ENCODE data around the gene CBARP.
"Not testable (repeated sequence)": the region's sequence is repeated elsewhere in the genome, so short reads cannot be mapped to it uniquely, and the experiment has no call there.

The CBARP gene

DNA sequence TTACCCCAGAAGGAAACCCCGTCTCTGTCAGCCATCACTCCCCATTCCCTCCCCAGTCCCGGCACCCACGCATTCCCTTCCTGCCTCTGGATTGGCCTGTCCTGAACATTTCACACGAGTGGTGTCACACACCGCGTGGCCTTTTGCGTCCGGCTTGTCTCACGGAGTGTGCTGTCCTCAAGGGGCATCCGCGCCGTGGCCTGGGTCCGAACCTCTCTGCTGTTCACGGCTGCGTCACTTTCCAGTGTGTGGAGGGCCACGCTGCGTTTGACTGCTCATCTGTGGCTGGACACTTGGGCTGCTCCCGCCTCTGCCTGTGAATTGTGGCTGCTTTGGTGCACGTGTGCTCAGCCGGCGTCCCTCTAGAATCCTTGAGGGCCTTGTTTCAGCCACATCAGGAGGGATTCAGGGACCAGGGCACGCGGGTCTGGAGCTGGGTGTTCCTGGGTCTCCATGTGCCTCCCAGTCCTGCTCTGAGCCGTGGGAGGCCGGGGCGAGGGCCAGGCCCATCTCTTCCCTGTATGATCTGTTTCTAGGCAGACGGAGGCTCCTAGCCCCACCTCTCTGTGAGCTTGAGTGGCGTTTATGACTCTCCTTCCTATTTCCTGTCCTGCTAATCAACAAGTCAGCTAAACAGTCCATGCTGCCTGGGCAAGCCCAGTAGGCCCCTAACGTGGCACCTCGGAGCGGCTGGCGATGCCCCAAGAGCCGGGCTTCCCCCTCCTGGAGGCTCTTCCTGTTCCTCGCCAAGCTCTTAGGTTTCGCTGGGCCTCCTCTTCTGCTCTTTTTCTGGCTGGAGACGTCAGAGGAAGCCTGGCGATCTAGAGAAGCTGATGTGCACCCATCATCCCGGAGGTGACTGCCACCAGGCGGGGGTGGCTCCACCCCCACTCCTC, 24.2 kb downstream of the CBARP start:
- no peak for DNase-seq (ENCODE audit: low spot score)

DNA sequence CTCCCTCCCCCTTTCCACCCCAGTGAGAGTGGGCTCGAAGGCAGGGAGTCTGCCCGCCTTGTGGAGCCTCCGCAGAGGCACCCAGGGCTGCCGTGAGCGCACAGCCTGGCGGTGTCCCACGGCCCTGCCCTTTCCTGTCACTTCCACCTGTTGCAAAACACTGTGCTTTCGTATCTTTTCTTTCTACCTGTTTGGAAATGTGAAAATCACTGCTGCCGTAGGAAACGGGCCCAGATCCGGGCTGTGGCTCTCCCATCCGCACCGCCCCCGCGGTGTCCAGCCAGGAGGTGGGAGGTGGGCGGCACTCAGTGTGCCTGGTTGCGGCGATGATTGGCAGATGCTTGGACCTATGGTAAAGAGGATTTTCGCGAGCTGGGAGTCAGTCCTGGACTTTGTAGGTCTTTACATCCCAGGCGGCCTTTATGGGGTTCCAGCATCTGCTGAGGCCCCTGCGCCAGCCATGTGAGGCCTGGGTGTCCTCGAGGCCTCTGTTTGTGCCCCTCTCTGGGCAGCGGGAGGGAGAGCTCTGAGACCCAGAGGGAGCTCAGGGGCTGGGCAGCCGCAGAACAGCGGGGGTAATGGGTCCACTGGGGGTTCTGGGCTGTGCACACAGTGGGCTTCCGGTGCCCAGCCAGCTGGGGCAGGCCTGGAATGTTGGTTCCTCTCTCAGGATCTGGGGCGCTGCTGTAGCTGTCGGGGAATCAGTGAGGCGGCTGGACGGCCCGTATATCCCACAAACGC, 26.1 kb downstream of the CBARP start:
- no peak for DNase-seq (ENCODE audit: low spot score)

- peak; percentile 11 for DNase-seq (ENCODE audit: low spot score)
Observed at GRCh38 chr19:1210227-1210538, 27.6 kb downstream of the CBARP start.

- DNase-seq (ENCODE audit: low spot score): not testable (repeated sequence)
Observed at GRCh38 chr19:1208830-1209229, 29.0 kb downstream of the CBARP start.

- no peak for DNase-seq (ENCODE audit: low spot score)
Observed at GRCh38 chr19:1206864-1207450, 30.8 kb downstream of the CBARP start.

DNA sequence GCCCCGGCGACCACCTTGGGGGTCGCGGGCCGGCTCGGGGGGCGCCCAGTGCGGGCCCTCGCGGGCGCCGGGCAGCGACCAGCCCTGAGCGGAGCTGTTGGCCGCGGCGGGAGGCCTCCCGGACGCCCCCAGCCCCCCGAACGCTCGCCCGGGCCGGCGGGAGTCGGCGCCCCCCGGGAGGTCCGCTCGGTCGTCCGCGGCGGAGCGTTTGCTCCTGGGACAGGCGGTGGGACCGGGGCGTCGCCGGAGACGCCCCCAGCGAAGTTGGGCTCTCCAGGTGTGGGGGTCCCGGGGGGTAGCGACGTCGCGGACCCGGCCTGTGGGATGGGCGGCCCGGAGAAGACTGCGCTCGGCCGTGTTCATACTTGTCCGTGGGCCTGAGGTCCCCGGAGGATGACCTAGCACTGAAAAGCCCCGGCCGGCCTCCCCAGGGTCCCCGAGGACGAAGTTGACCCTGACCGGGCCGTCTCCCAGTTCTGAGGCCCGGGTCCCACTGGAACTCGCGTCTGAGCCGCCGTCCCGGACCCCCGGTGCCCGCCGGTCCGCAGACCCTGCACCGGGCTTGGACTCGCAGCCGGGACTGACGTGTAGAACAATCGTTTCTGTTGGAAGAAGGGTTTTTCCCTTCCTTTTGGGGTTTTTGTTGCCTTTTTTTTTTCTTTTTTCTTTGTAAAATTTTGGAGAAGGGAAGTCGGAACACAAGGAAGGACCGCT, 31.5 kb downstream of the CBARP start:
- no peak for DNase-seq (ENCODE audit: low spot score)

DNA sequence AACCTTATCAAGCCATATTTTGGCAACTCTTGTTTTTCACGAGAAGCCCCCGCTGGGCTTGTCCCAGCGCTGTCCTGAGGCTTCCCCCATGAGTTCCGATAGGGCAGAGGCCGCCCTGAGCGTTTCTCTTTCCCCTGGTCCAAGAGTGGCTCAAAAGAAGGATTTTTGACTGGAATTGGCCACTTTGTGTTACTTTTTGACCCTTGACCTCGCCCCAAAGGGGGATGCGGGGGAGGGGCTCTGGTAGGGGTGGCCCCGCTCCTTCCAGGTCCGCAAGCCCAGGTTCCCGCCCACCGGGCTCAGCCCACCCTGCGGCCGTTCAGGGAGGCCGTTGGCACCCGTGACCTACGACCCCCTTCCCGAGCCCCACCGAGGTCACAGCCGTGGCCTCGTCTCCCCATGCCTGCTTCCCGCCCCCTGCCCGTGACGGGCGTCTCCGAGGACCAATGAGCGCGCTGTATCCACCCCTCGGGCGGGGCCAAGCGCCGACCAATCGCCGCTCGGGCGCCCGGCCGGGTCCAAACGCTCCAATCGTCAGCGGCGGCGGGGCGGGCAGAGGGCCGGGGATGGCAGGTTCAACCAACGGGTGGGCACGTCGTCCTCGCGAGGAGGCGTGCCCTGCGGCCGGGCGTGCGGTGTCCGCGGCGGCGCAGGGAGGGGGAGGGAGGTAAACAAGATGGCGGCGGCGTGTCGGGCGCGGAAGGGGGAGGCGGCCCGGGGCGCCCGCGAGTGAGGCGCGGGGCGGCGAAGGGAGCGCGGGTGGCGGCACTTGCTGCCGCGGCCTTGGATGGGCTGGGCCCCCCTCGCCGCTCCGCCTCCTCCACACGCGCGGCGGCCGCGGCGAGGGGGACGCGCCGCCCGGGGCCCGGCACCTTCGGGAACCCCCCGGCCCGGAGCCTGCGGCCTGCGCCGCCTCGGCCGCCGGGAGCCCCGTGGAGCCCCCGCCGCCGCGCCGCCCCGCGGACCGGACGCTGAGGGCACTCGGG, 32.4 kb downstream of the CBARP start, which contains the start of gene STK11:
TSS of gene STK11 (plus strand) at position 665 of the 986 bp plus-strand sequence. CDS start 1,136 bp downstream, outside the sequence.
- DNase-seq (ENCODE audit: low spot score): peak; percentile 97

GRCh38 chr19:1200614-1201013, 37.2 kb downstream of the CBARP start:
- DNase-seq (ENCODE audit: low spot score): not testable (repeated sequence)

DNA sequence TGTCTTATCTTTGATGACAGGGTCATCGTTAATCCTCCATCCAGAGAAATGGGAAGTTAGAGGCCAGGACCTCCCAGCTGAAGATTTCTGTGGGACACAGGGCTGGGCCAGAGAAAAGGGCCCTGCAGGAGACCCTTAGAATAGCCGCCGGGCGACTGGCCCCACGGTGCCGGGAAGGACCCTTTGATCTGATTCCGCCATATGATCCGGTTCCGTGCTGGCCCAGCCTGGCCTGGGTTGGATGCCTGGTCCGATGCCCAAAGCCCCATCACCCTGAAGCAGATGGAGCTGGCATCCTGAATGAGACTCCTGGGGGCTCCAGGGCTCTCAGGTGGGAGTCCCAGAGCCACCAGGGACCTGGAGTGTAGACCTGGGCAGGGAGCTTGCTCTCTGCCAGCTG, 38.3 kb downstream of the CBARP start:
- DNase-seq (ENCODE audit: low spot score): no peak

DNA sequence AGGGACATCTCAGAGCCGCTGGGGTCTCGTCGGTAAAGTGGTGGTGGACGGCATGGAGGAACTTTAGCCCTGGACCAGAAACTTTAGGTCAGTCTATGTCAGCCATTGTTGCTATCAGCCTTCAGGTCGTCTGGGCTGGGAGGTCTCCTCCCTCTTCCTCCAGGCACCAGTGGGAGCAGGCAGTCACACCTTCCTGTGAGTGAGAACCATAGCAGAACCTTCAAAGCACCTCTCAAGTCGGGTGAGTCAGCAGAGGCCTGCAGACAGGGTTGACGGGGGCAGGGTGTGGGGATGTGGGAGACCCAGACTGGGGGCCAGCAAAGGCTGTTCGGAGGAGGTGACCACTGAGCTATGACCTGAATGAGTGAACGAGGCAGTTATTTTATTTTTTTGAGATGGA, 48.4 kb downstream of the CBARP start:
- DNase-seq (ENCODE audit: low spot score): no peak

DNA sequence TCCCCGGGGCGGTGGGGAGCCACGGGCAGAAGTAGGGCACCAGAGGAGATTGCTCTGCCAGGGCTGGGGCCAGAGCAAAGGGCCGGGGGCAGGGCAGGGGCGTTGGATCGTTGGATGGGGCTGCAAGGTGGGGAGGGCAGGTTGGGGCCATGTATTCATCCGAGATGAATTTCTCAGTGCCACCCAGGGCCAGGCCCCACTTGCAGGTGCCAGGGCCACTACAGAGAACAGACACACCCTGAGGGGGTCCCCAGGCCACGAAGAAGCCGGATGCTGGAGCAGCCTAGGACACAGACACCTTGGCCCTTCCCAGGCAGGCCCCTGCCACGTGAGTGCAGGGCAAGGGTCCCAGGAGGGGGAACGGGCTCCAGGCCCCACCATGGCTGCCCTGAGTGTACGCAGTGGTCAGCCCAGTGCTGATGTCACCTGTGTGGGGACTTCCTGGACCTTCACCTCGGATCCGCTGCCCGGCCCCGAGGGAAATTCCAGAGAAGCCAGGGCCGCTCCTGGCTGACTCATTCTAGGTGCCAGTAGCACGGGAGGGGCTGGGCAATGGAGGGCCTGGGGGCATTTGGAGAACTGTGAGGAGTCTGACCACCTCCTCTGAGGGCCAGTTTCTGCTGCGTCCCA, 54.1 kb downstream of the CBARP start:
- DNase-seq (ENCODE audit: low spot score): no peak

DNA sequence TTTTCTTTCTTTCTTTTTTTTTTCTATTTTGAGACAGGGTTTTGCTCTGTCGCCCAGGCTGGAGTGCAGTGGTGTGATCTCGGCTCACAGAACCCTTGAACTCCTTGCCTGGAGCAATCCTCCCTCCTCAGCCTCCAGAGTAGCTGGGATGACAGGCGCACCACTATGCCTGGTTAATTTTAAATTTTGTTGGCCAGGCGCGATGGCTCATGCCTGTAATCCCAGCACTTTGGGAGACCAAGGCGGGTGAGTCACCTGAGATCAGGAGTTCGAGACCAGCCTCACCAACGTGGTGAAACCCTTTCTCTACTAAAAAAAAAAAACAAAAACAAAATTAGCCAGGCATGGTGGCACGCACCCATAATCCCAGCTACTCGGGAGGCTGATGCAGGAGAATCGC, 55.1 kb downstream of the CBARP start:
- no peak for DNase-seq (ENCODE audit: low spot score)

DNA sequence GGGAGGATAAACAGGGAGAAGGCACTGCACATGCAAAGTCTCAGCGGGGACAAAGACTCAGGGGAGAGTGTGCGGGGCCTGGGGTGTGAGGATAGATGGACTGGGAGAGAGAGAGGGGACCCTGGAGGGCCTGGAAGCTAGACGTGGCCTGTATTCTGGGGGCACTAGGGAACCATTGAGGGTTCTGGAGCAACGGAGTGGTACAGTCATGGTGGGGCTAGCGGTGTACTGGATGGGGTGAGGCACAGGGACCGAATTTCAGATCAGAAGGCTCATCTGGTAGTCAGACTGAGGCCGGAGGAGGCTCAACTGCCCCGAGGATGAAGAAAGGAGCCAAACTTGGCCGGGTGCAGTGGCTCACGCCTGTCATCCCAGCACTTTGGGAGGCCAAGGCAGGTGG, 55.7 kb downstream of the CBARP start:
- no peak for DNase-seq (ENCODE audit: low spot score)

GRCh38 chr19:1181606-1182005, 56.2 kb downstream of the CBARP start:
- no peak for DNase-seq (ENCODE audit: low spot score)

All from COLO829 (cell line).